Omental fat pad (tissue), 4 donors: Measurements from ENCODE around the gene HSPG2. TPM values are rescaled to one million over a fixed set of nuclear protein-coding genes. Genes with fewer than 3 reads are reported as not detected.
"Not testable (repeated sequence)": the region's sequence is repeated elsewhere in the genome, so short reads cannot be mapped to it uniquely, and the experiment has no call there.

Experiments
- ATAC-seq: fragments of 150-250 bp; one replicate; pipeline ENCODE4 v1.9.1; 2016; ENCODE audit warnings: mild to moderate bottlenecking, moderate library complexity; ENCODE audit not compliant: low FRiP score
- DNase-seq: peaks from one replicate; pipeline ENCODE4 v3.0.0-alpha.2; 2019; ENCODE audit warnings: low spot score
- total RNA-seq, 4 donors: library from RNA; depleted of rRNA; stranded (reverse); fragments of >200 nt; gene quantifications; one replicate each; pipeline ENCODE4 v1.1.0, GENCODE V29; 2016
- TF ChIP-seq, protein P1 (sequence below), 3 donors: fragments of 450-650 bp; IDR thresholded peaks; one replicate each; pipeline ENCODE4 v1.5.1; 2016 to 2017; ENCODE audit warnings: antibody characterized with exemption in 3 of 3, mild to moderate bottlenecking in 3 of 3, moderate library complexity in 2 of 3

The HSPG2 gene
- total RNA-seq, 4 donors from 2014 or later = 66.0 to 496 (median 198) TPM

DNA sequence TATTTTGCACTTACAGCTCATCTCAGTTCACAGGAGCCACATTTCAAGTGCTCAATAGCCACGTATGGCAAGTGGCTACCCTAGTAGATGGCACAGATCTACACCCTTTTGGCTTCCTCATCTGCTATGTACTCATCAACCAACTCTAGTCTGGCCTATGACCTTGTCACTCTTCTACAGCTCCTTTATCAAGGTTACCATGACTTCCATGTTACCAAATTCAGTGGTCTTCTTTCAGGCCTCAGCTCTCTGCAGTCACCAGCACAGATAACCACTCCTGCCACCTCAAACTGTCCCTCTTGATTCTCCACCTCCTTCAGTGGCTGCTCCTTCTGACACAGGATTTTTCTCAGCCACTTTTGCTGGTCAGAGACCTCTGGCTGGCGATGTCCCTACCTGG lies 142.5 kb downstream of the HSPG2 start:
- TF ChIP-seq, protein P1, sequence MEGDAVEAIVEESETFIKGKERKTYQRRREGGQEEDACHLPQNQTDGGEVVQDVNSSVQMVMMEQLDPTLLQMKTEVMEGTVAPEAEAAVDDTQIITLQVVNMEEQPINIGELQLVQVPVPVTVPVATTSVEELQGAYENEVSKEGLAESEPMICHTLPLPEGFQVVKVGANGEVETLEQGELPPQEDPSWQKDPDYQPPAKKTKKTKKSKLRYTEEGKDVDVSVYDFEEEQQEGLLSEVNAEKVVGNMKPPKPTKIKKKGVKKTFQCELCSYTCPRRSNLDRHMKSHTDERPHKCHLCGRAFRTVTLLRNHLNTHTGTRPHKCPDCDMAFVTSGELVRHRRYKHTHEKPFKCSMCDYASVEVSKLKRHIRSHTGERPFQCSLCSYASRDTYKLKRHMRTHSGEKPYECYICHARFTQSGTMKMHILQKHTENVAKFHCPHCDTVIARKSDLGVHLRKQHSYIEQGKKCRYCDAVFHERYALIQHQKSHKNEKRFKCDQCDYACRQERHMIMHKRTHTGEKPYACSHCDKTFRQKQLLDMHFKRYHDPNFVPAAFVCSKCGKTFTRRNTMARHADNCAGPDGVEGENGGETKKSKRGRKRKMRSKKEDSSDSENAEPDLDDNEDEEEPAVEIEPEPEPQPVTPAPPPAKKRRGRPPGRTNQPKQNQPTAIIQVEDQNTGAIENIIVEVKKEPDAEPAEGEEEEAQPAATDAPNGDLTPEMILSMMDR (IDR thresholded peaks at IDR 0.05) = no peak
- DNase-seq (no peak), ATAC-seq (no peak)

DNA sequence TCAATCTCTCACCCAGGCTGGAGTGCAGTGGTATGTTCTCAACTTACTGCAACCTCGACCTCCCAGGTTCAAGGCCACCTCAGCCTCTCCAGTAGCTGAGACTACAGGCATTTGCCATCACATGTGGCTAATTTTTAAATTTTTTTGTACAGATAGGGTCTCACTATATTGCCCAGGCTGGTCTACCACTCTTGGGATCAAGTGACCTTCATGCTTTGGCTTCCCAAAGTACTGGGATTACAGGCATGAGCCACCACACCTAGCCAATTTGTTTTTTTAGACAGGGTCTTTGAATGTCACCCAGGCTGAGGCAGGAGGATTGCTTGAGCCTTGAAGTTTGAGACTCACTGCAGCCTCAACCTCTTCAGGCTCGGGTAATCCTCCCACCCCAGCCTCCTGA lies 144.0 kb downstream of the HSPG2 start:
- ATAC-seq (no peak), DNase-seq (no peak)
- TF ChIP-seq, protein P1 (IDR thresholded peaks at IDR 0.05) = no peak

DNA sequence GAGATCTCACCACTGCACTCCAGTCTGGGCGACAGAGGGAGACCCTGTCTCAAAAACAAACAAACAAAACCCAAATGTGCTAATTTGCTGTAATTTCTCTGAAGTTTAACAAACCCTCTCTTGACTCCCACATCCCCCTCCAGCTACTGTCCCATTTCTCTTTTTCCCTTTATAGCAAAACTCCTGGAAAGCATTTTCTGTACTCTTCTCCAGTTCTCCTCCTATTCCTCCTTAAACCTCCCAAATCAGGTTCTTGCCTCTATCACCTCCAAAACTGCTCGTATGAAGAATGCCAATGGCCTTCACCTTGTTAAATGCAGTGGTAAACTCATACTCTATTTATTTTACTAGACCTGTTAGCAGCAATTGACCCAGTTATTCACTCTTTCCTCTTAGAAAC lies 150.5 kb downstream of the HSPG2 start:
- no peak for DNase-seq
- ATAC-seq = no peak
- TF ChIP-seq, protein P1 (IDR thresholded peaks at IDR 0.05) = no peak

DNA sequence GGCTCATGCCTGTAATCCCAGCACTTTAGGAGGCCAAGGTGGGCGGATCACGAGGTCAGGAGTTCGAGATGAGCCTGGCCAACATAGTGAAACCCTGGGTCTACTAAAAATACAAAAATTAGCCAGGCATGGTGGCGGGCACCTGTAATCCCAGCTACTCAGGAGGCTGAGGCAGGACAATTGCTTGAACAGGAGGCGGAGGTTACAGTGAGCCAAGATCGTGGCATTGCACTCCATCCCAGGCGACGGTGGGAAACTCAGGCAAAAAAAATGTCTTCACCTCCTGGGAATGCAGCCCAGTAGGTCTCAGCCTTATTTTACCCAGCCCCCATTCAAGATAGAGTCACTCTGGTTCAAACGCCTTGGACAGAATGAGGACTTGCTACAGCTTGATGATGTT lies 151.3 kb downstream of the HSPG2 start:
- ATAC-seq, DNase-seq: not testable (repeated sequence)

DNA sequence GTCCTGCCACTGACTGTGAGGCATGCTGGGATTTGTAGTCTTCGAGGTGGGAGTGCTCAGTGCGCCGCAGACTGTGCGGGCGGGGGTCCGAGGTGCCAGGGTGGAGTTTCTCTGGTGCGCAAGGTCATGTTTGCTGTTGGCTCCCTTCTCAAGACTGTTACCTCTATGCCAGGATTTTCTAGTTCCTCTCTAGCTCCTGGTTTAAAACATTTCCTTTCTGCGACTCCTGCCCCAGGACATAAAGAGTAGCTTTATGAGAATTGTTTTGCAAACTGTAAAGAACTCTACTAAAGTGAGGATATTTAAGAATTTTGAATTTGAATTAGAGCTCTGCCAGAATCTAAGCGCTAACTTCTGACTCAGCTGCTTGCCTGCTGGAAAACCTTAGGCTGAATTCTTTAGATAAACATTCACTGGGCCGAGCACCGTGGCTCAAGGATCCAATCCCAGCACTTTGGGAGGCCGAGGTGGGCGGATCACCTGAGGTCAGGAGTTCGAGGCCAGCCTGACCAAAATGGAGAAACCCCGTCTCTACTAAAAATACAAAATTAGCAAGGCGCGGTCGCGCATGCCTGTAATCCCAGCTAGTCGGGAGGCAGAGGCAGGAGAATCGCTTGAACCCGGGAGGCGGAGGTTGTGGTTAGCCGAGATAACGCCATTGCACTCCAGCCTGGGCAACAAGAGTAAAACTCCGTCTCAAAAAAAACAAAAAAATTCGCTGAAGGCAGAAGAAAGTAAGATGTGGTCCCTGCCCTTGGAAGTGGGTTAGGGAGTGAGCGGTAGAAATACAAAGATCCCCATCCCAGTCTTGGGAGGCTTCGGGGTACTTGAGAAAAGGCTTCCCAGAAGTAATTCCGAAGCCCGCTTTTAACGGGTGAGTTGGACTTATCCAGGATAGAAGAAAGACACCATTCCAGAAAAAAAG lies 153.2 kb downstream of the HSPG2 start:
- ATAC-seq (peak; percentile 35), DNase-seq (no peak)
- TF ChIP-seq, protein P1 (IDR thresholded peaks at IDR 0.05) = no peak

DNA sequence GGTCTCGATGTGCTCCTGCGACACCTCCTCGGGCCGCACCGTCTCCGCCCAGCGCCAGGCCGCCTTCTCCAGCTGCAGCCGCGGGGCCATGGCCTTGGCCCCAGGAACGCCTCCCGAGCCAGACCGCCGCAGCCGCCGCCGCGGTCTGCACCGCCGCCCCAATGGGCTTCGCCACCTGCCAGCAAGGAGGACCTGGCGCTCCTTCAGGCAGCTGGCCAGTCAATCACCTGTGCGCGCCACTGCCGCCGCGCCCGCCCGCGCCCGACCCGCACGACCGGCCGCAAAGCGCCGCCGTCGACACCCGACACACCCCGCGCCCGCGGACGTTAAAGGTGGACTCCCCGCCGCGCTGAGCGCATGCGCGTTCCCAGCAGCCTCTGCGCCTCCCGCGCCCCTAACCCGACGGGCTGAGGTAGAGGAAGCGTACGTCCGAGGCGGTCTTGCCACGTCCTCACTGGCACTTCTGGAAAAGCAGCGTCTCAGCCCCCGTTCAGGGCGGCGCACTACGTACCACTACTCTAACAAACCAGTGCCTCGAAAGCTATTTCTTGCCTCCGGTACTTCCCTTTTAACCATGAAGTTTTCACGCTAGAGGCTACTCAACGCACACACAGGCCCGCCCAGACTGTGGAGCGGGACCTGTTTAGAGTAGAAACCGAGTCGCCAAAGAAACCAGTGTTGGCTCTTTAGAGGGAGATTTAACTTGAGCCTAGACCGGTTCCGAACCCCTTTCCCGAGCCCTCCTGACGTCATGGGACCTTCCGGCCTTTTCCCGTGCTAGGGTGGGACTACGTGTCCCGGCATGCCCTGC lies 154.0 kb downstream of the HSPG2 start, which contains the start of gene USP48:
USP48 (minus strand) TSS at position 282 of the 811 bp plus-strand sequence; CDS start at position 90, 192 bp downstream.
- ATAC-seq (peak; percentile 97), DNase-seq (peak; percentile 83)
- TF ChIP-seq, protein P1 (IDR thresholded peaks at IDR 0.05) = no peak

DNA sequence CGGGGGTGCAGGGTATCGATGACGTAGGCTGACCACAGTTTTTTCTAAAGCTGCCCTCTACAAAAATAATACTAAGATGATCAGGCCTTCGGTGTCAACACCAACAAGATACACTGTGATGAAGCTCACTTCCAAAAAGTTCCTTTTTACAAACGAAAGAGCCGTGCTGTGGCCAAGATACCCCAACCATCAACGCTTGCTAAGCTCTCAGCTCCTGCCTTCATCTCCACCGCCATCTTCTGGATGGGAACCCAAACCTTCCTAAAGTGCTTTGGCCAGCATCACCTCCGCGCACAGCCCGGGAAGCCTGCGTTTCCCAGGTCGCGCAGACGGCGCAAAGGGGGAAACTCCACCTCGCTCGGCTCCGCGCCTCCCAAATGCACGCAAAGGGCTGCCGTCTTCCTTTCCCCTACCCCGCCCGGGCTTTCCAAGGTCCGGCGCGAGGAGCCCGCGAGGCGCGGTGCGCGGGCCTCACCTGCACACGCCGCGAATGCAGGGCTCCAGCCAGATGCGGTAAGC lies 154.7 kb downstream of the HSPG2 start:
- TF ChIP-seq, protein P1 (IDR thresholded peaks at IDR 0.05) = no peak
- no peak for DNase-seq
- ATAC-seq = no peak
